Gastroesophageal sphincter (tissue), 2 donors: ENCODE data around the gene PCGF3.

ENCODE experiments used
- POLR2A ChIP-seq, 2 donors: fragments of 450-650 bp; IDR thresholded peaks; one replicate each; pipeline ENCODE4 v1.6.1; 2017; ENCODE audit warnings: antibody characterized with exemption in 2 of 2, mild to moderate bottlenecking in 2 of 2, moderate library complexity in 1 of 2
- POLR2AphosphoS5 ChIP-seq: sonication (generic); formaldehyde crosslinking; IDR thresholded peaks from one replicate; pipeline ENCODE4 v1.6.1; 2017; ENCODE audit warnings: antibody characterized with exemption

GRCh38 chr4:704198-704891, 1.3 kb upstream of the PCGF3 start:
- TF ChIP-seq POLR2A (IDR thresholded peaks at IDR 0.05) (no peak), POLR2AphosphoS5 (no peak)
